ENCODE measurements around the gene SLC25A43.
"Not testable (repeated sequence)": the region's sequence is repeated elsewhere in the genome, so short reads cannot be mapped to it uniquely, and the experiment has no call there.

The SLC25A43 gene

DNA sequence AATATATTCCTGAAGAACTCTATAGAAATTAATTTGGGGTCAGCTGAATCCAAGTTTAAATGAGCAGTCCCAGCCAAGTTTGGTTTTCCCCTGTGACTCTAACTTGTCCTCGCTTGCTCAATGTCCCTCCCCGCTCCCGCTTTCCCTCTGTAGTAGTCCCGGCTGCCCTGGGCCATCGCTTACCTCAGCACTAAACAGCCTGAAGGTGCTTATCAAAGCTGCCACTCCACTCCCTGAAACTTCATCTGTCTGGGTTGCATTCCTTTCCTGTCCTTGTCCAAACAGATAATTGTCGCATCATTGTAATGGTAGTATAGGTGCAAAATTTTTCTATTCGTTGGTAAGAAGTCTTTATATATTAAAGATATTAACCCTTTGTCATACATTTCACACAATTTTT, 12.8 kb downstream of the SLC25A43 start:
- Histone ChIP-seq H3K27me3 (ENCODE audit: control insufficient read depth, insufficient read depth, low read length) (no peaks in the 10 kb centered on the region), H3K27ac (ENCODE audit: low read depth, low read length) (no peak overlapping the region), H3K4me1 (ENCODE audit: control insufficient read depth, insufficient read depth, low read length) (no peaks in the 10 kb centered on the region), H3K36me3 (ENCODE audit: control insufficient read depth, insufficient read depth, low read length) (peaks cover 3% of the 10 kb centered on the region), H3K9ac (ENCODE audit: low read length) (no peak overlapping the region), H3K4me3 (ENCODE audit: low read length) (no peak overlapping the region)

DNA sequence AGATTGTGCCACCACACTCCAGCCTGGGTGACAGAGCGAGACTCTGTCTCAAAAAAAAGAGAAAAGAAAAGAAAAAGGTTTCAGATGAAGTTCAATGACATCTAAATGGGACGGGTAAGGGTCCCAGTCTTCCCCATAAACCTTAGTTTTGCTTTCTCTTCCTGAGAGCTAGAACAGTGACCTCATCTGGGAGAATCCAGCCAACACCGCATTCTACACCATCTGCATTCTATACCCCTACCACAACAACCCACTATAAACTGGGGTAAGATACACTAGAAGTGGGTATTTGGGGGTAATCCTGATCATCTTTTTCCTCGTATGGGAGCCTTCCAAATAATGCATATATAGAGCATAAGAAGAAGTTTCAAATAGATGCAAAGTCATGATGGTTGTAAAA, 18.2 kb downstream of the SLC25A43 start:
- no peak overlapping the region for H3K4me3 ChIP-seq (ENCODE audit: low read length)
- no peaks in the 10 kb centered on the region for H3K4me1 ChIP-seq (ENCODE audit: control insufficient read depth, insufficient read depth, low read length)
- no peaks in the 10 kb centered on the region for H3K36me3 ChIP-seq (ENCODE audit: control insufficient read depth, insufficient read depth, low read length)
- no peak overlapping the region for H3K27ac ChIP-seq (ENCODE audit: low read depth, low read length)
- no peak overlapping the region for H3K9ac ChIP-seq (ENCODE audit: low read length)
- no peaks in the 10 kb centered on the region for H3K27me3 ChIP-seq (ENCODE audit: control insufficient read depth, insufficient read depth, low read length)

GRCh38 chrX:119417842-119418241, 18.7 kb downstream of the SLC25A43 start:
- Histone ChIP-seq H3K4me1 (ENCODE audit: control insufficient read depth, insufficient read depth, low read length) (no peaks in the 10 kb centered on the region), H3K27me3 (ENCODE audit: control insufficient read depth, insufficient read depth, low read length) (no peaks in the 10 kb centered on the region), H3K4me3 (ENCODE audit: low read length) (no peak overlapping the region), H3K27ac (ENCODE audit: low read depth, low read length) (no peak overlapping the region), H3K36me3 (ENCODE audit: control insufficient read depth, insufficient read depth, low read length) (no peaks in the 10 kb centered on the region), H3K9ac (ENCODE audit: low read length) (no peak overlapping the region)

- Histone ChIP-seq H3K9ac (ENCODE audit: low read length) (no peak overlapping the region), H3K4me3 (ENCODE audit: low read length) (no peak overlapping the region), H3K27me3 (ENCODE audit: control insufficient read depth, insufficient read depth, low read length) (no peaks in the 10 kb centered on the region), H3K4me1 (ENCODE audit: control insufficient read depth, insufficient read depth, low read length) (no peaks in the 10 kb centered on the region), H3K27ac (ENCODE audit: low read depth, low read length) (no peak overlapping the region), H3K36me3 (ENCODE audit: control insufficient read depth, insufficient read depth, low read length) (no peaks in the 10 kb centered on the region)
Measured at GRCh38 chrX:119419146-119419545, 20.0 kb downstream of the SLC25A43 start.

DNA sequence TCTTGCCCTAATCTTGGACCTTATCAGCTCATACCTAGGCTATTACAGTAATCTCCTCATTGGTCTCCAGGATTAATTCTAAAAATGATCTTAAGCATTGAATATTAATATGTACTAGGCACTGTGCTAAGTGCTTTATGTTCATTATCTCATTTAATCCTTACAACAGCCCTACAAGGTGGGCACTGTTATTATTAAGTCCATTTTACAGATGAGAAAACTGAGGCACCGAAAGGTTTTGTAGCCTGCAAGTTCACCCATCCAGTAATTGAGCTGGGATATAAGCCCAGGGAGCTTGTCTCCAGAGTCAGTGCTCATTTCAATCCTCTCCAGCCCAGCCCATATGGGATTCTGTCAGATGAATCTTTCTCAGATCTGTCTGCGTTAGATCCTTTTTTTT, 20.8 kb downstream of the SLC25A43 start:
- no peak overlapping the region for H3K27ac ChIP-seq (ENCODE audit: low read depth, low read length)
- H3K27me3 ChIP-seq (ENCODE audit: control insufficient read depth, insufficient read depth, low read length): no peaks in the 10 kb centered on the region
- H3K4me1 ChIP-seq (ENCODE audit: control insufficient read depth, insufficient read depth, low read length): no peaks in the 10 kb centered on the region
- H3K4me3 ChIP-seq (ENCODE audit: low read length): no peak overlapping the region
- H3K9ac ChIP-seq (ENCODE audit: low read length): no peak overlapping the region
- no peaks in the 10 kb centered on the region for H3K36me3 ChIP-seq (ENCODE audit: control insufficient read depth, insufficient read depth, low read length)

- no peak overlapping the region for H3K27ac ChIP-seq (ENCODE audit: low read depth, low read length)
- no peaks in the 10 kb centered on the region for H3K4me1 ChIP-seq (ENCODE audit: control insufficient read depth, insufficient read depth, low read length)
- H3K9ac ChIP-seq (ENCODE audit: low read length): no peak overlapping the region
- H3K36me3 ChIP-seq (ENCODE audit: control insufficient read depth, insufficient read depth, low read length): no peaks in the 10 kb centered on the region
- H3K27me3 ChIP-seq (ENCODE audit: control insufficient read depth, insufficient read depth, low read length): no peaks in the 10 kb centered on the region
- H3K4me3 ChIP-seq (ENCODE audit: low read length): no peak overlapping the region
Measured at GRCh38 chrX:119421016-119421705, 22.0 kb downstream of the SLC25A43 start.

DNA sequence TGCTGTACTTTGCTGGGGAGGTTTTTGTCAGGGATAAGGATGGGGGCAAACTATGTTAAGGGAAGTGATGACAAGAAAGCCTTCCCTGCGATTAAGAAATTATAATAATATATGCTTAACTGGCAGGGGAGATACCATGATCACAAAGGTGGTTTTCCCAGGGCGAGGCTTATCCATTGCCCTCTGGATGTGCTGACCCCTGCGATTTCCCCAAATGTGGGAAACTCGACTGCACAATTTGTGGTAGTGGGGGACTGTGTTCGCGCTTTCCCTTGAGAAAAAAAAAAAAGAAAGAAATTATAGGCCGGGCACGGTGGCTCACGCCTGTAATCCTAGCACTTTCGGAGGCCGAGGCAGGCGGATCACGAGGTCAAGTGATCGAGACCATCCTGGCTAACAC, 24.5 kb downstream of the SLC25A43 start:
- Histone ChIP-seq H3K9ac (ENCODE audit: low read length) (no peak overlapping the region), H3K4me1 (ENCODE audit: control insufficient read depth, insufficient read depth, low read length) (no peaks in the 10 kb centered on the region), H3K36me3 (ENCODE audit: control insufficient read depth, insufficient read depth, low read length) (no peaks in the 10 kb centered on the region), H3K27ac (ENCODE audit: low read depth, low read length) (no peak overlapping the region), H3K27me3 (ENCODE audit: control insufficient read depth, insufficient read depth, low read length) (no peaks in the 10 kb centered on the region), H3K4me3 (ENCODE audit: low read length) (no peak overlapping the region)

DNA sequence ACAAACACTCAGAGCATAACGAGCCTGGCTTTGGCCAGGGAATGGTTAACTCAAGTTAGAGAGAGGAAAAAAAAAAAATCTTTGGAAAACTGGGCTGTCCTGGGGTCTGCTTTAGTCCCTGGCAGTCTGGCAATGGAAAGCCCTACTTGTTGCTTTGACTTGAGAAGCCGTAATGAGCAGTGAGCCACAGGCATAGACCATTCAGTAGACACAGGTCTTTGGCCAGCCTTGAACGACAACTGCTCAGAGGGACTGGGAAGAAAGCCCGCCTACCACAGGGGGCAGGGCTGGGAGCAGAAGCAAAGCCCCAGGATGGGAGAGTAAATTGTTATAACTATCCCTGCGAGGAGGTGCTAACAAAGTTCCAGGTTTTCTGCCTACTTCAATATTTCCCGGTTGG, 25.9 kb downstream of the SLC25A43 start:
- H3K36me3 ChIP-seq (ENCODE audit: control insufficient read depth, insufficient read depth, low read length): no peaks in the 10 kb centered on the region
- no peak overlapping the region for H3K9ac ChIP-seq (ENCODE audit: low read length)

GRCh38 chrX:119427024-119427794, 28.1 kb downstream of the SLC25A43 start:
- Histone ChIP-seq H3K4me1 (ENCODE audit: control insufficient read depth, insufficient read depth, low read length) (no peaks in the 10 kb centered on the region), H3K9ac (ENCODE audit: low read length) (no peak overlapping the region), H3K4me3 (ENCODE audit: low read length) (no peak overlapping the region), H3K27ac (ENCODE audit: low read depth, low read length) (no peak overlapping the region), H3K27me3 (ENCODE audit: control insufficient read depth, insufficient read depth, low read length) (no peaks in the 10 kb centered on the region), H3K36me3 (ENCODE audit: control insufficient read depth, insufficient read depth, low read length) (no peaks in the 10 kb centered on the region)

More for the DNA sequence above, 25.9 kb downstream of the SLC25A43 start:
- no peaks in the 10 kb centered on the region for H3K27me3 ChIP-seq (ENCODE audit: control insufficient read depth, insufficient read depth, low read length)
- no peaks in the 10 kb centered on the region for H3K4me1 ChIP-seq (ENCODE audit: control insufficient read depth, insufficient read depth, low read length)
- H3K4me3 ChIP-seq (ENCODE audit: low read length): no peak overlapping the region
- H3K27ac ChIP-seq (ENCODE audit: low read depth, low read length): no peak overlapping the region

GRCh38 chrX:119427795-119428185, 28.7 kb downstream of the SLC25A43 start:
- Histone ChIP-seq H3K9ac (ENCODE audit: low read length) (no peak overlapping the region), H3K4me1 (ENCODE audit: control insufficient read depth, insufficient read depth, low read length) (no peaks in the 10 kb centered on the region), H3K27ac (ENCODE audit: low read depth, low read length) (no peak overlapping the region), H3K4me3 (ENCODE audit: low read length) (no peak overlapping the region), H3K27me3 (ENCODE audit: control insufficient read depth, insufficient read depth, low read length) (no peaks in the 10 kb centered on the region), H3K36me3 (ENCODE audit: control insufficient read depth, insufficient read depth, low read length) (no peaks in the 10 kb centered on the region)

GRCh38 chrX:119429471-119429870, 30.3 kb downstream of the SLC25A43 start:
- Histone ChIP-seq H3K27ac (ENCODE audit: low read depth, low read length) (no peak overlapping the region), H3K4me3 (ENCODE audit: low read length) (no peak overlapping the region), H3K4me1 (ENCODE audit: control insufficient read depth, insufficient read depth, low read length) (no peaks in the 10 kb centered on the region), H3K36me3 (ENCODE audit: control insufficient read depth, insufficient read depth, low read length) (no peaks in the 10 kb centered on the region), H3K9ac (ENCODE audit: low read length) (no peak overlapping the region), H3K27me3 (ENCODE audit: control insufficient read depth, insufficient read depth, low read length) (no peaks in the 10 kb centered on the region)

DNA sequence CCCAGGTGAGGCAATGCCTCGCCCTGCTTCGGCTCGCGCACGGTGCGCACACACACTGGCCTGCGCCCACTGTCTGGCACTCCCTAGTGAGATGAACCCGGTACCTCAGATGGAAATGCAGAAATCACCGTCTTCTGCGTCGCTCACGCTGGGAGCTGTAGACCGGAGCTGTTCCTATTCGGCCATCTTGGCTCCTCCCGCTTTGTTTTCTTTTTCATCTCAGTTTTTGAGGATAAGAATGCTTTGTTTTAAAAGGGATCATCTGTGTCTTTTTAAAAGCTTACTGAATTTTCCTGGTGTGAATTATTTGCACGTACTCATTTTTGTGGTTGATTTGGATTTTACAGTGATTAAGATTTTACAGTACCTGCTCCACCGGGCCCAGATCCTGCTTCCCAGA, 42.2 kb downstream of the SLC25A43 start:
- H3K36me3 ChIP-seq (ENCODE audit: control insufficient read depth, insufficient read depth, low read length); H3K9ac ChIP-seq (ENCODE audit: low read length); H3K4me3 ChIP-seq (ENCODE audit: low read length); H3K27me3 ChIP-seq (ENCODE audit: control insufficient read depth, insufficient read depth, low read length); H3K27ac ChIP-seq (ENCODE audit: low read depth, low read length); H3K4me1 ChIP-seq (ENCODE audit: control insufficient read depth, insufficient read depth, low read length): not testable (repeated sequence)

- no peak overlapping the region for H3K27ac ChIP-seq (ENCODE audit: low read depth, low read length)
- no peaks in the 10 kb centered on the region for H3K36me3 ChIP-seq (ENCODE audit: control insufficient read depth, insufficient read depth, low read length)
- H3K9ac ChIP-seq (ENCODE audit: low read length): no peak overlapping the region
Measured at GRCh38 chrX:119442286-119442685, 43.1 kb downstream of the SLC25A43 start.

More at GRCh38 chrX:119442286-119442685, 43.1 kb downstream of the SLC25A43 start:
- Histone ChIP-seq H3K27me3 (ENCODE audit: control insufficient read depth, insufficient read depth, low read length) (no peaks in the 10 kb centered on the region), H3K4me3 (ENCODE audit: low read length) (no peak overlapping the region), H3K4me1 (ENCODE audit: control insufficient read depth, insufficient read depth, low read length) (no peaks in the 10 kb centered on the region)

Data from rectal smooth muscle tissue (tissue), 1 donor.